Measurements from ENCODE around the gene EI24.

GRCh38 chr11:125603207-125603606 lies 33.9 kb downstream of the EI24 start:
- no peak for TF ChIP-seq CTCF (IDR thresholded peaks at IDR 0.05; ENCODE audit: low read depth, low read length)
- no peak for TF ChIP-seq EZH2phosphoT487 (IDR thresholded peaks at IDR 0.05; ENCODE audit: low read depth)
